Measurements from ENCODE around the gene ARHGAP22. TPM values are rescaled to one million over a fixed set of nuclear protein-coding genes. Genes with fewer than 3 reads are reported as not detected.

Gene ARHGAP22
- total RNA-seq, 2 donors from 2014 or later, result 4.4 to 8.6 TPM

GRCh38 chr10:48535416-48536155 is 69.3 kb downstream of the ARHGAP22 start:
- no peak for DNase-seq (ENCODE audit: low spot score)

GRCh38 chr10:48533951-48534720 is 70.7 kb downstream of the ARHGAP22 start:
- WGBS, result 40% methylated on average over 8 of the region's 8 CpGs
- intact Hi-C loops (cut with DNase I), result no loop called here
- Histone ChIP-seq H3K27me3 (replicated peaks; ENCODE audit: insufficient read depth) (no peaks in the 10 kb centered on the region), H3K9me3 (no peaks in the 10 kb centered on the region), H3K27ac (no peak overlapping the region), H3K36me3 (no peaks in the 10 kb centered on the region), H3K4me1 (replicated peaks) (no peaks in the 10 kb centered on the region), H3K4me3 (no peak overlapping the region)
- TF ChIP-seq CTCF (IDR thresholded peaks at IDR 0.05), result no peak
- TF ChIP-seq POLR2AphosphoS5 (IDR thresholded peaks at IDR 0.05), result no peak
- TF ChIP-seq POLR2A (IDR thresholded peaks at IDR 0.05), result no peak
- no peak for DNase-seq (ENCODE audit: low spot score)

More at GRCh38 chr10:48535416-48536155, 69.3 kb downstream of the ARHGAP22 start:
- H3K4me3 ChIP-seq, result no peak overlapping the region
- 92% methylated on average over 12 of the region's 12 CpGs for WGBS
- no peak for TF ChIP-seq POLR2AphosphoS5 (IDR thresholded peaks at IDR 0.05)
- no peak for TF ChIP-seq POLR2A (IDR thresholded peaks at IDR 0.05)
- no peak for TF ChIP-seq CTCF (IDR thresholded peaks at IDR 0.05)
- intact Hi-C loops (cut with DNase I), result no loop called here
- H3K9me3 ChIP-seq, result no peaks in the 10 kb centered on the region
- no peaks in the 10 kb centered on the region for H3K27me3 ChIP-seq (replicated peaks; ENCODE audit: insufficient read depth)
- H3K36me3 ChIP-seq, result no peaks in the 10 kb centered on the region
- no peaks in the 10 kb centered on the region for H3K4me1 ChIP-seq (replicated peaks)
- no peak overlapping the region for H3K27ac ChIP-seq

- H3K4me1 ChIP-seq (replicated peaks), result no peaks in the 10 kb centered on the region
- H3K4me3 ChIP-seq, result no peak overlapping the region
- H3K9me3 ChIP-seq, result no peaks in the 10 kb centered on the region
- intact Hi-C loops (cut with DNase I), result no loop called here
- DNase-seq (ENCODE audit: low spot score), result no peak
- no peaks in the 10 kb centered on the region for H3K27me3 ChIP-seq (replicated peaks; ENCODE audit: insufficient read depth)
- no peak overlapping the region for H3K27ac ChIP-seq
- WGBS, result 60% methylated on average over 3 of the region's 3 CpGs
- TF ChIP-seq CTCF (IDR thresholded peaks at IDR 0.05), result no peak
- no peak for TF ChIP-seq POLR2AphosphoS5 (IDR thresholded peaks at IDR 0.05)
- no peak for TF ChIP-seq POLR2A (IDR thresholded peaks at IDR 0.05)
- no peaks in the 10 kb centered on the region for H3K36me3 ChIP-seq
Measured at GRCh38 chr10:48533540-48533939, 71.3 kb downstream of the ARHGAP22 start.

GRCh38 chr10:48531486-48531885 is 73.4 kb downstream of the ARHGAP22 start:
- intact Hi-C loops (cut with DNase I), result no loop called here
- H3K4me3 ChIP-seq, result no peak overlapping the region
- DNase-seq (ENCODE audit: low spot score), result no peak
- H3K27me3 ChIP-seq (replicated peaks; ENCODE audit: insufficient read depth), result no peaks in the 10 kb centered on the region
- WGBS, result 79% methylated on average over 5 of the region's 5 CpGs
- H3K4me1 ChIP-seq (replicated peaks), result no peaks in the 10 kb centered on the region
- H3K36me3 ChIP-seq, result no peaks in the 10 kb centered on the region
- H3K9me3 ChIP-seq, result no peaks in the 10 kb centered on the region
- no peak overlapping the region for H3K27ac ChIP-seq
- TF ChIP-seq CTCF (IDR thresholded peaks at IDR 0.05), result no peak
- no peak for TF ChIP-seq POLR2AphosphoS5 (IDR thresholded peaks at IDR 0.05)
- no peak for TF ChIP-seq POLR2A (IDR thresholded peaks at IDR 0.05)
